SK-N-SH treated with all-trans-retinoic acid at 6 μM for 48 hours (cell line): ENCODE results near the gene GINS1.

Source experiments
- ATAC-seq: fragments of 200-7000 bp; cut with Tn5 transposase; 3 replicates; pipeline ENCODE4 v1.9.1; 2020; ENCODE audit warnings: mild to moderate bottlenecking, moderate library complexity
- ARNTL ChIP-seq: fragments of 450-650 bp; formaldehyde crosslinking; IDR thresholded peaks from 2 replicates; pipeline ENCODE4 v1.5.0; 2020; ENCODE audit warnings: low read depth, mild to moderate bottlenecking, moderate library complexity, borderline replicate concordance
- BACH2 ChIP-seq: fragments of 250-450 bp; sonication (Bioruptor Pico); IDR thresholded peaks from 2 replicates; pipeline ENCODE4 v1.9.0; 2021; ENCODE audit warnings: mild to moderate bottlenecking, borderline replicate concordance
- CSDC2 ChIP-seq: fragments of 250-450 bp; sonication (Bioruptor Pico); IDR thresholded peaks from 2 replicates; pipeline ENCODE4 v1.5.0; 2020; ENCODE audit warnings: mild to moderate bottlenecking, moderate library complexity
- ISL1 ChIP-seq: fragments of 250-450 bp; sonication (Bioruptor Pico); IDR thresholded peaks from 2 replicates; pipeline ENCODE4 v2.1.2; 2022; ENCODE audit warnings: mild to moderate bottlenecking, moderate library complexity
- OSR1 ChIP-seq: fragments of 250-450 bp; sonication (Bioruptor Pico); IDR thresholded peaks from 2 replicates; pipeline ENCODE4 v1.8.0; 2022; ENCODE audit warnings: moderate library complexity, mild to moderate bottlenecking, inconsistent platforms
- RARB ChIP-seq: fragments of 250-450 bp; sonication (Bioruptor Pico); IDR thresholded peaks from 2 replicates; pipeline ENCODE4 v1.8.0; 2021; ENCODE audit warnings: mild to moderate bottlenecking, moderate library complexity
- SNAI2 ChIP-seq: fragments of 250-450 bp; sonication (Bioruptor Pico); IDR thresholded peaks from 2 replicates; pipeline ENCODE4 v1.5.0; 2020; ENCODE audit warnings: mild to moderate bottlenecking, moderate library complexity
- TCF4 ChIP-seq: fragments of 250-450 bp; sonication (Bioruptor Pico); IDR thresholded peaks from 2 replicates; pipeline ENCODE4 v1.8.0; 2021; ENCODE audit warnings: mild to moderate bottlenecking, moderate library complexity, borderline replicate concordance
- TOX ChIP-seq: fragments of 250-450 bp; sonication (Bioruptor Pico); IDR thresholded peaks from 2 replicates; pipeline ENCODE4 v1.8.0; 2021; ENCODE audit warnings: mild to moderate bottlenecking, moderate library complexity, borderline replicate concordance
- ZC3H10 ChIP-seq: fragments of 250-450 bp; sonication (Bioruptor Pico); IDR thresholded peaks from 2 replicates; pipeline ENCODE4 v1.5.1; 2021; ENCODE audit warnings: mild to moderate bottlenecking, moderate library complexity
- ZFP30 ChIP-seq: fragments of 450-650 bp; formaldehyde crosslinking; IDR thresholded peaks from 2 replicates; pipeline ENCODE4 v1.5.0; 2022; ENCODE audit warnings: mild to moderate bottlenecking, moderate library complexity
- ZNF565 ChIP-seq: fragments of 450-650 bp; formaldehyde crosslinking; conservative IDR thresholded peaks from 2 replicates; pipeline ENCODE4 v1.5.0; 2020; ENCODE audit warnings: low read depth, mild to moderate bottlenecking, moderate library complexity
- ZNF70 ChIP-seq: fragments of 450-650 bp; formaldehyde crosslinking; IDR thresholded peaks from 2 replicates; pipeline ENCODE4 v1.5.0; 2020; ENCODE audit warnings: mild to moderate bottlenecking, moderate library complexity
- TF ChIP-seq, protein P1 (sequence below): fragments of 250-450 bp; sonication (Bioruptor Pico); IDR thresholded peaks from 2 replicates; pipeline ENCODE4 v1.8.0; 2021; ENCODE audit warnings: low read depth, mild to moderate bottlenecking, moderate library complexity, borderline replicate concordance
- TF ChIP-seq, protein P2 (sequence below): fragments of 250-450 bp; sonication (Bioruptor Pico); IDR thresholded peaks from 2 replicates; pipeline ENCODE4 v1.8.0; 2020; ENCODE audit warnings: mild to moderate bottlenecking, moderate library complexity, borderline replicate concordance
- TF ChIP-seq, protein P3 (sequence below): fragments of 250-450 bp; sonication (Bioruptor Pico); IDR thresholded peaks from 2 replicates; pipeline ENCODE4 v1.5.1; 2021; ENCODE audit warnings: mild to moderate bottlenecking, moderate library complexity
- TF ChIP-seq, protein P4 (sequence below): fragments of 250-450 bp; sonication (Bioruptor Pico); IDR thresholded peaks from 2 replicates; pipeline ENCODE4 v1.5.1; 2020; ENCODE audit warnings: low read depth, mild to moderate bottlenecking, moderate library complexity

The GINS1 gene

DNA sequence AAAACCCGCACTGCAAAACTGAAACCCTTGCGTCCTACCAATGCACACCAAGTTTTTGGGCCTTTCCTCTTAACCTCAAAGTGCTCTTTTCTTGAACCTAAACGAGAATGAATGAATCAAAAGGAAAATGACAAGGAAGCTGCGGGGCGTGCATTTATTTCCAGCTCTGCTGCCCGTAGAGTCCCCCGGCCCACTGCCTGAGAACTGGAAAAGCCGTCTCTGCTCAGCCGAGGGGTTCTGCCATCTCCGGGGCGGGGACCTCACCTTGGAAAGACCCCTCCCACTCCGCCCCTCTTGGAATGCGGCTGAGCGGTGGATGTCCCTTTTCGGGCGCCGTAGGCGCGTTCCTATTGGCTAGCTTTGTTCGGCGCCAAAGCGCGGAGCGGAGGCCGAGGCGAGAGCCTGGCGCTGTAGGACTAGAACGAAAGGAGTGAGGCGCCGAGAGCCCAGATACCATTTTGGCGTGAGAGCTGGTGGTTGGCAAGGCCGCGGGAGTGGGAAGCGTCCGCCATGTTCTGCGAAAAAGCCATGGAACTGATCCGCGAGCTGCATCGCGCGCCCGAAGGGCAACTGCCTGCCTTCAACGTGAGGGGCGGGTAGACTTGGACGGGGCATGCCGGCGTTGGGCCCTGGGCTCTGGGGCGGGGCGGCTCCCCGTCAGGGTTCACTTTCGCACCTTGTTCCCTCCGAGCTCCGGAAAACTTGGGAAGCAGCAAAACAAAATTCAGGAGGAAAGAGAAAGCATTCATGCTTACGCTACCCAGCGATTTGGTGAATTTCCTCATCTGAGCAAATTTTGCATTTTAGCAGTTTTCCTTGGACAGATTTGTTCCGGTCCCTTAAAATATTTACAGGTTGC lies at the start of gene GINS1:
Gene GINS1 (plus strand): TSS at position 363 of the 859 bp plus-strand sequence. CDS start 148 bp downstream, at position 511.
- ATAC-seq: peak; percentile 95

DNA sequence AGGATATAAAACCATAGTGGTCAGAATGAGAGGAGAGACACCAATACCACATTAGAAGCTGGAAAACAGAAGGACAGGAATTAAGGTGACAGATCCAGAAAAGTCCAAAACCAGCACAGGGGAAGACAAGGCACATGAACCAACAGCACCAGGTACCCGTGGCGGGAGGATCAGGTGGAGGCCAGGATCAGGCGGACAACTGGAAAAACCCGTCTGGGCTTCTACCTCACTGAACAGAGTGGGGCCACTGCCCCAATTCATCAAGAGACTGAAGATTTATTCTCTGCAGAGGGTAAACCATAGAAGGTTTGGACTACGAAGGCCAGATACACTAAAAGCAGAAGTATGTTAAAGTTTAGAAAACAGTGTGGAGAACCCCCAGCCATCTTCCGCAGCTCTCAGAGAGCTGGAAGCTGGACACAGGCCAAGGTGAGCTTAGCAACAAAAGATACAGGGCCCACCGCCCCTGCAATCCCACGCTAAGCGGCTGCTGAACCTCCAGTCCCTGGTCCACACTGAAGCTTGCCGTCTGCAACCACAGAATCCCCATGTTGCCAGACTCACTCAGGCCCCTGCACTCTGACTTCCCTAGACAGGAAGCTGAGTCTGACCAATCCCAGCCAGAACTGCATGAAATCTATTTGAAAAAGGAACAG lies 46.7 kb upstream of the GINS1 start:
- ATAC-seq: peak; percentile 93
- TF ChIP-seq ZC3H10 (CRISPR knock-in tag) (no peak), TCF4 (no peak), OSR1 (CRISPR knock-in tag) (no peak), ZNF565 (CRISPR knock-in tag) (no peak), ZNF70 (CRISPR knock-in tag) (no peak), BACH2 (no peak), ISL1 (no peak)
- TF ChIP-seq, protein P1, sequence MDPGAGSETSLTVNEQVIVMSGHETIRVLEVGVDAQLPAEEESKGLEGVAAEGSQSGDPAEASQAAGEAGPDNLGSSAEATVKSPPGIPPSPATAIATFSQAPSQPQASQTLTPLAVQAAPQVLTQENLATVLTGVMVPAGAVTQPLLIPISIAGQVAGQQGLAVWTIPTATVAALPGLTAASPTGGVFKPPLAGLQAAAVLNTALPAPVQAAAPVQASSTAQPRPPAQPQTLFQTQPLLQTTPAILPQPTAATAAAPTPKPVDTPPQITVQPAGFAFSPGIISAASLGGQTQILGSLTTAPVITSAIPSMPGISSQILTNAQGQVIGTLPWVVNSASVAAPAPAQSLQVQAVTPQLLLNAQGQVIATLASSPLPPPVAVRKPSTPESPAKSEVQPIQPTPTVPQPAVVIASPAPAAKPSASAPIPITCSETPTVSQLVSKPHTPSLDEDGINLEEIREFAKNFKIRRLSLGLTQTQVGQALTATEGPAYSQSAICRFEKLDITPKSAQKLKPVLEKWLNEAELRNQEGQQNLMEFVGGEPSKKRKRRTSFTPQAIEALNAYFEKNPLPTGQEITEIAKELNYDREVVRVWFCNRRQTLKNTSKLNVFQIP (CRISPR knock-in tag): no peak
- TF ChIP-seq, protein P2, sequence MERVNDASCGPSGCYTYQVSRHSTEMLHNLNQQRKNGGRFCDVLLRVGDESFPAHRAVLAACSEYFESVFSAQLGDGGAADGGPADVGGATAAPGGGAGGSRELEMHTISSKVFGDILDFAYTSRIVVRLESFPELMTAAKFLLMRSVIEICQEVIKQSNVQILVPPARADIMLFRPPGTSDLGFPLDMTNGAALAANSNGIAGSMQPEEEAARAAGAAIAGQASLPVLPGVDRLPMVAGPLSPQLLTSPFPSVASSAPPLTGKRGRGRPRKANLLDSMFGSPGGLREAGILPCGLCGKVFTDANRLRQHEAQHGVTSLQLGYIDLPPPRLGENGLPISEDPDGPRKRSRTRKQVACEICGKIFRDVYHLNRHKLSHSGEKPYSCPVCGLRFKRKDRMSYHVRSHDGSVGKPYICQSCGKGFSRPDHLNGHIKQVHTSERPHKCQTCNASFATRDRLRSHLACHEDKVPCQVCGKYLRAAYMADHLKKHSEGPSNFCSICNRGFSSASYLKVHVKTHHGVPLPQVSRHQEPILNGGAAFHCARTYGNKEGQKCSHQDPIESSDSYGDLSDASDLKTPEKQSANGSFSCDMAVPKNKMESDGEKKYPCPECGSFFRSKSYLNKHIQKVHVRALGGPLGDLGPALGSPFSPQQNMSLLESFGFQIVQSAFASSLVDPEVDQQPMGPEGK: no peak
- TF ChIP-seq, protein P3, sequence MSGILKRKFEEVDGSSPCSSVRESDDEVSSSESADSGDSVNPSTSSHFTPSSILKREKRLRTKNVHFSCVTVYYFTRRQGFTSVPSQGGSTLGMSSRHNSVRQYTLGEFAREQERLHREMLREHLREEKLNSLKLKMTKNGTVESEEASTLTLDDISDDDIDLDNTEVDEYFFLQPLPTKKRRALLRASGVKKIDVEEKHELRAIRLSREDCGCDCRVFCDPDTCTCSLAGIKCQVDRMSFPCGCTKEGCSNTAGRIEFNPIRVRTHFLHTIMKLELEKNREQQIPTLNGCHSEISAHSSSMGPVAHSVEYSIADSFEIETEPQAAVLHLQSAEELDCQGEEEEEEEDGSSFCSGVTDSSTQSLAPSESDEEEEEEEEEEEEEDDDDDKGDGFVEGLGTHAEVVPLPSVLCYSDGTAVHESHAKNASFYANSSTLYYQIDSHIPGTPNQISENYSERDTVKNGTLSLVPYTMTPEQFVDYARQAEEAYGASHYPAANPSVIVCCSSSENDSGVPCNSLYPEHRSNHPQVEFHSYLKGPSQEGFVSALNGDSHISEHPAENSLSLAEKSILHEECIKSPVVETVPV (CRISPR knock-in tag): no peak

More for the DNA sequence above, at the start of gene GINS1:
- TF ChIP-seq RARB (CRISPR knock-in tag): no peak
- no peak for TF ChIP-seq CSDC2
- TF ChIP-seq SNAI2 (CRISPR knock-in tag): no peak
- TF ChIP-seq ISL1: no peak
- TF ChIP-seq TCF4: no peak
- TF ChIP-seq ZFP30 (CRISPR knock-in tag): no peak
- no peak for TF ChIP-seq TOX
- TF ChIP-seq ZNF565 (CRISPR knock-in tag): no peak
- TF ChIP-seq ZC3H10 (CRISPR knock-in tag): no peak
- TF ChIP-seq, protein P3 (CRISPR knock-in tag): no peak
- TF ChIP-seq BACH2: no peak
- TF ChIP-seq, protein P1 (CRISPR knock-in tag): no peak
- no peak for TF ChIP-seq OSR1 (CRISPR knock-in tag)

DNA sequence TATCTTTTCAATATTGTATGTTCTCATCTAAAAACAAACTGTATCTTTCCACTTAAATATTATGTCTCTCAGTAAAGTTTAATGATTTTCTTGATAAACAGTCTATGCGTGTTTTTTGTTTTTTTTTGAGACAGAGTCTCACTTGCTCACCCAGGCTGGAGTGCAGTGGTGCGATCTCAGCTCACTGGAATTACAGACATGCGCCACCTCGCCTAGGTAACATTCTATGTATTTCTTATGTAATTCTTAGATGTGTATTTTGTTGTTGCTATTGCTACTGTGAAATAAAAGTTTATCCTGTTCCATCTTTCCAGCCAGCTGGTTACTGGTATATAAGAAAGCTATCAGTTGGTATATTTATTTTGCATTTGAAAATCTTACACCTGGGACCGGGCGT lies 46.2 kb upstream of the GINS1 start:
- TF ChIP-seq RARB (CRISPR knock-in tag) (no peak), ZFP30 (CRISPR knock-in tag) (no peak), ARNTL (CRISPR knock-in tag) (no peak), OSR1 (CRISPR knock-in tag) (no peak), ZNF565 (CRISPR knock-in tag) (no peak), ISL1 (no peak)
- TF ChIP-seq, protein P4, sequence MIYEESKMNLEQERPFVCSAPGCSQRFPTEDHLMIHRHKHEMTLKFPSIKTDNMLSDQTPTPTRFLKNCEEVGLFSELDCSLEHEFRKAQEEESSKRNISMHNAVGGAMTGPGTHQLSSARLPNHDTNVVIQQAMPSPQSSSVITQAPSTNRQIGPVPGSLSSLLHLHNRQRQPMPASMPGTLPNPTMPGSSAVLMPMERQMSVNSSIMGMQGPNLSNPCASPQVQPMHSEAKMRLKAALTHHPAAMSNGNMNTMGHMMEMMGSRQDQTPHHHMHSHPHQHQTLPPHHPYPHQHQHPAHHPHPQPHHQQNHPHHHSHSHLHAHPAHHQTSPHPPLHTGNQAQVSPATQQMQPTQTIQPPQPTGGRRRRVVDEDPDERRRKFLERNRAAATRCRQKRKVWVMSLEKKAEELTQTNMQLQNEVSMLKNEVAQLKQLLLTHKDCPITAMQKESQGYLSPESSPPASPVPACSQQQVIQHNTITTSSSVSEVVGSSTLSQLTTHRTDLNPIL (CRISPR knock-in tag): 0 out of 2 replicates have a peak, but pooled peaks have one; percentile 19
- ATAC-seq: peak; percentile 84
